Measurements from ENCODE around the gene RERGL. TPM values are rescaled to one million over a fixed set of nuclear protein-coding genes. Genes with fewer than 3 reads are reported as not detected.

The RERGL gene
- total RNA-seq, 1 donor from 2014 or later, result not detected

- Mint-ChIP-seq H3K36me3 (ENCODE audit: insufficient read depth) (no peaks in the 10 kb centered on the region), H3K27me3 (no peaks in the 10 kb centered on the region), H3K27ac (no peak overlapping the region), H3K4me3 (ENCODE audit: low read depth) (no peak overlapping the region), H3K4me1 (ENCODE audit: low read depth) (no peaks in the 10 kb centered on the region), H3K9me3 (ENCODE audit: low read depth) (peaks cover 8% of the 10 kb centered on the region)
- no peak for DNase-seq (ENCODE audit: low spot score, unreplicated experiment)
- no peak for TF ChIP-seq CTCF (IDR thresholded peaks at IDR 0.05; ENCODE audit: unreplicated experiment)
Observed at GRCh38 chr12:18084080-18084479, 5.9 kb downstream of the RERGL start.

- Mint-ChIP-seq H3K27ac (no peak overlapping the region), H3K36me3 (ENCODE audit: insufficient read depth) (no peaks in the 10 kb centered on the region), H3K9me3 (ENCODE audit: low read depth) (no peaks in the 10 kb centered on the region), H3K4me3 (ENCODE audit: low read depth) (no peak overlapping the region), H3K4me1 (ENCODE audit: low read depth) (no peaks in the 10 kb centered on the region), H3K27me3 (no peaks in the 10 kb centered on the region)
- DNase-seq (ENCODE audit: low spot score, unreplicated experiment), result no peak
- TF ChIP-seq CTCF (IDR thresholded peaks at IDR 0.05; ENCODE audit: unreplicated experiment), result no peak
Observed at GRCh38 chr12:18079541-18080246, 10.3 kb downstream of the RERGL start.

- DNase-seq (ENCODE audit: low spot score, unreplicated experiment), result no peak
- Mint-ChIP-seq H3K36me3 (ENCODE audit: insufficient read depth) (no peaks in the 10 kb centered on the region), H3K27ac (no peak overlapping the region), H3K4me3 (ENCODE audit: low read depth) (no peak overlapping the region), H3K27me3 (no peaks in the 10 kb centered on the region), H3K9me3 (ENCODE audit: low read depth) (peaks cover 3% of the 10 kb centered on the region), H3K4me1 (ENCODE audit: low read depth) (peaks cover 9% of the 10 kb centered on the region)
- TF ChIP-seq CTCF (IDR thresholded peaks at IDR 0.05; ENCODE audit: unreplicated experiment), result no peak
Observed at GRCh38 chr12:18074001-18074400, 16.0 kb downstream of the RERGL start.

- no peak for TF ChIP-seq CTCF (IDR thresholded peaks at IDR 0.05; ENCODE audit: unreplicated experiment)
- Mint-ChIP-seq H3K9me3 (ENCODE audit: low read depth) (peaks cover 3% of the 10 kb centered on the region), H3K4me3 (ENCODE audit: low read depth) (no peak overlapping the region), H3K27me3 (no peaks in the 10 kb centered on the region), H3K4me1 (ENCODE audit: low read depth) (peaks cover 9% of the 10 kb centered on the region), H3K36me3 (ENCODE audit: insufficient read depth) (no peaks in the 10 kb centered on the region), H3K27ac (no peak overlapping the region)
- no peak for DNase-seq (ENCODE audit: low spot score, unreplicated experiment)
Observed at GRCh38 chr12:18072723-18073122, 17.3 kb downstream of the RERGL start.

GRCh38 chr12:18071336-18071735, 18.7 kb downstream of the RERGL start:
- H3K9me3 Mint-ChIP-seq (ENCODE audit: low read depth), result peaks cover 3% of the 10 kb centered on the region
- no peak overlapping the region for H3K27ac Mint-ChIP-seq
- no peaks in the 10 kb centered on the region for H3K27me3 Mint-ChIP-seq
- no peak for DNase-seq (ENCODE audit: low spot score, unreplicated experiment)
- no peaks in the 10 kb centered on the region for H3K36me3 Mint-ChIP-seq (ENCODE audit: insufficient read depth)
- H3K4me3 Mint-ChIP-seq (ENCODE audit: low read depth), result no peak overlapping the region
- no peak for TF ChIP-seq CTCF (IDR thresholded peaks at IDR 0.05; ENCODE audit: unreplicated experiment)
- peaks cover 9% of the 10 kb centered on the region for H3K4me1 Mint-ChIP-seq (ENCODE audit: low read depth)

Data from progenitor cell of endocrine pancreas (in vitro differentiated cells).